ENCODE data around the gene DSCAM. TPM values are rescaled to one million over a fixed set of nuclear protein-coding genes. Genes with fewer than 3 reads are reported as not detected.

The DSCAM gene
- total and polyA plus RNA-seq, 2 experiments from 2014 or later: not detected

DNA sequence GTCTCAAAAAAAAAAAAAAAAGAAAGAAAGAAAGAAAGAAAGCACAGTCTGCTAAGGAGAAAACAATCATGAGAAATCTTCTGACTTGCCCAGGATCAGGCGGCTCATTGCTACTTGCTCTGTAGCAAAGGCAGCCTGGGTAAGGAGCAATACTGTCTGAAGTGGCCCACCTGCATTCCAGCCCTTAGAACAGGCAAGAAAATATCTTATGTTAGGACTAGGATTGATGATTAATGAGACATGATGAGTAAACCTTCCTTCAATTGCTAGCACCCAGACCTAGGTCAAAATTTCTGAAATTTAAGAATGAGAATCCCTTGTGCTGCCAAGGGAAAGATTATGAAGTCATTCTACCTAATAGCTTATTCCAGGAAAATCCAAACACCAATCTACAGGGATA lies 140.8 kb downstream of the DSCAM start:
- no peak for DNase-seq
- no peak overlapping the region for H3K9ac ChIP-seq
- no peak overlapping the region for H3K4me2 ChIP-seq (ENCODE audit: unreplicated experiment)
- TF ChIP-seq EZH2phosphoT487 (IDR thresholded peaks at IDR 0.05; ENCODE audit: insufficient read depth, low read depth): no peak
- in situ Hi-C loops (cut with MboI): no loop called here
- H3F3A ChIP-seq (ENCODE audit: insufficient read depth): no peaks in the 10 kb centered on the region
- no peaks in the 10 kb centered on the region for H4K20me1 ChIP-seq (ENCODE audit: insufficient read depth)
- H3K9me2 ChIP-seq (ENCODE audit: insufficient read depth): no peaks in the 10 kb centered on the region
- no peak overlapping the region for H3K27ac ChIP-seq
- H3K79me2 ChIP-seq (ENCODE audit: insufficient read depth): no peaks in the 10 kb centered on the region
- H3K9me3 ChIP-seq (ENCODE audit: low read depth): peaks cover 5% of the 10 kb centered on the region
- H2AFZ ChIP-seq: no peak overlapping the region
- no peak overlapping the region for H3K4me3 ChIP-seq
- WGBS, 2 experiments (ENCODE audit: low coverage in 1 of 2, low lambda C conversion rate in 2 of 2, missing lambda C conversion rate in 2 of 2): 41 to 45% methylated on average over 1 of the region's 1 CpG
- no peaks in the 10 kb centered on the region for H3K4me1 ChIP-seq (ENCODE audit: insufficient read depth)
- H3K36me3 ChIP-seq (ENCODE audit: low read depth): no peaks in the 10 kb centered on the region
- no peaks in the 10 kb centered on the region for H3K27me3 ChIP-seq (replicated peaks; ENCODE audit: insufficient read depth)

DNA sequence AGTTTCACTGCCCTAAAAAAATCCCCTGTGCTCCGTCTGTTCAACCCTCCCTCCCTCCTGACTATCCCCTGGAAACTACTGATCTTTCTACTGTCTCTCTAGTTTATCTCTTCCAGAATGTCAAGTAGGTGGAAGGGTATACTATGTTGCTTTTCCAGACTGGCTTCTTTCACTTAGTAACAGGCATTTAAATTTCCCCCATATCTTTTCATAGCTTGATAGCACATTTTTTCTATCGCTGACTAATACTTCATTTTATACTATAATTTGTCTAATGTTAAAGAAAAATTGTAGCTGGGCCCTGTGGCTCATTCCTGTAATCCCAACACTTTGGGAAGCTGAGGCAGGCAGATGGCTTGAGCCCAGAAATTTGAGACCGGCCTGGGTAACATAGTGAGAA lies 142.8 kb downstream of the DSCAM start:
- TF ChIP-seq EZH2phosphoT487 (IDR thresholded peaks at IDR 0.05; ENCODE audit: insufficient read depth, low read depth): no peak
- no peak for TF ChIP-seq EZH2 (IDR thresholded peaks at IDR 0.05; ENCODE audit: insufficient read depth, poor library complexity, severe bottlenecking)
- no peak overlapping the region for H3K27ac ChIP-seq
- H2AFZ ChIP-seq: no peak overlapping the region
- no peaks in the 10 kb centered on the region for H4K20me1 ChIP-seq (ENCODE audit: insufficient read depth)
- H3K79me2 ChIP-seq (ENCODE audit: insufficient read depth): no peaks in the 10 kb centered on the region
- 42 to 44% methylated on average over 3 of the region's 3 CpGs for WGBS, 2 experiments (ENCODE audit: low coverage in 1 of 2, low lambda C conversion rate in 2 of 2, missing lambda C conversion rate in 2 of 2)
- no peaks in the 10 kb centered on the region for H3K27me3 ChIP-seq (replicated peaks; ENCODE audit: insufficient read depth)
- no peaks in the 10 kb centered on the region for H3K36me3 ChIP-seq (ENCODE audit: low read depth)
- H3K9me2 ChIP-seq (ENCODE audit: insufficient read depth): no peaks in the 10 kb centered on the region
- H3K4me1 ChIP-seq (ENCODE audit: insufficient read depth): no peaks in the 10 kb centered on the region
- peaks cover 5% of the 10 kb centered on the region for H3K9me3 ChIP-seq (ENCODE audit: low read depth)
- no peak overlapping the region for H3K4me3 ChIP-seq
- no peak overlapping the region for H3K4me2 ChIP-seq (ENCODE audit: unreplicated experiment)
- no peaks in the 10 kb centered on the region for H3F3A ChIP-seq (ENCODE audit: insufficient read depth)
- H3K9ac ChIP-seq: no peak overlapping the region
- in situ Hi-C loops (cut with MboI): no loop called here
- DNase-seq: no peak

GRCh38 chr21:40699366-40699765 lies 147.6 kb downstream of the DSCAM start:
- TF ChIP-seq EZH2 (IDR thresholded peaks at IDR 0.05; ENCODE audit: insufficient read depth, poor library complexity, severe bottlenecking) (no peak), EZH2phosphoT487 (IDR thresholded peaks at IDR 0.05; ENCODE audit: insufficient read depth, low read depth) (no peak)
- Histone ChIP-seq H3K79me2 (ENCODE audit: insufficient read depth) (no peaks in the 10 kb centered on the region), H3K4me2 (ENCODE audit: unreplicated experiment) (no peak overlapping the region), H4K20me1 (ENCODE audit: insufficient read depth) (no peaks in the 10 kb centered on the region), H3K36me3 (ENCODE audit: low read depth) (no peaks in the 10 kb centered on the region), H2AFZ (no peak overlapping the region), H3K27me3 (replicated peaks; ENCODE audit: insufficient read depth) (no peaks in the 10 kb centered on the region), H3K9me3 (ENCODE audit: low read depth) (peaks cover 5% of the 10 kb centered on the region), H3K9me2 (ENCODE audit: insufficient read depth) (no peaks in the 10 kb centered on the region), H3K9ac (no peak overlapping the region), H3F3A (ENCODE audit: insufficient read depth) (no peaks in the 10 kb centered on the region), H3K27ac (no peak overlapping the region), H3K4me3 (no peak overlapping the region), H3K4me1 (ENCODE audit: insufficient read depth) (no peaks in the 10 kb centered on the region)
- 23 to 34% methylated on average over 3 of the region's 3 CpGs for WGBS, 2 experiments (ENCODE audit: low coverage in 1 of 2, low lambda C conversion rate in 2 of 2, missing lambda C conversion rate in 2 of 2)
- DNase-seq: no peak
- in situ Hi-C loops (cut with MboI): no loop called here

DNA sequence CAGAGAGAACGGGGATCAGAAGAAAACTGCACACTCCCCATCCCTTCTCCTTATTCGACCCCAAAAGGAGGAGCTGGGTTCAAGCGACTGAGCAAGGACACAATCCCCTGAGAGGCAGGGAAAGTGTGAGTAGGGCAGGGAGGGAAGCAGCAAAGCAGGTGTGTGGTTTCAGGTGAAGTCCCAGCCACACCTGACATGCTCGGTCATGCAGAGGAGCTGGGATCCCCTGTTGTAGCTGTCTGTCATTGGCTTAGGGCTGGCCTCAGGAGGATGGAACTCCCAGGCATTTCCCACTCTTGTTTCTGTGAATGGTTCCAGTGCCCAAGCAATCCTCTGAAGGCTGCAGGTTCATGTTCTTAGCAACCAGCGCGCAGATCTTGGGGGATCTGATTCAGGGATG lies 150.7 kb downstream of the DSCAM start:
- Histone ChIP-seq H4K20me1 (ENCODE audit: insufficient read depth) (no peaks in the 10 kb centered on the region), H3F3A (ENCODE audit: insufficient read depth) (no peaks in the 10 kb centered on the region), H2AFZ (no peak overlapping the region), H3K36me3 (ENCODE audit: low read depth) (no peaks in the 10 kb centered on the region), H3K79me2 (ENCODE audit: insufficient read depth) (no peaks in the 10 kb centered on the region), H3K9me2 (ENCODE audit: insufficient read depth) (no peaks in the 10 kb centered on the region), H3K27me3 (replicated peaks; ENCODE audit: insufficient read depth) (no peaks in the 10 kb centered on the region), H3K9me3 (ENCODE audit: low read depth) (peaks cover under 1% of the 10 kb centered on the region), H3K4me3 (no peak overlapping the region), H3K4me2 (ENCODE audit: unreplicated experiment) (no peak overlapping the region), H3K9ac (no peak overlapping the region), H3K27ac (no peak overlapping the region), H3K4me1 (ENCODE audit: insufficient read depth) (no peaks in the 10 kb centered on the region)
- in situ Hi-C loops (cut with MboI): no loop called here
- TF ChIP-seq EZH2phosphoT487 (IDR thresholded peaks at IDR 0.05; ENCODE audit: insufficient read depth, low read depth) (no peak), EZH2 (IDR thresholded peaks at IDR 0.05; ENCODE audit: insufficient read depth, poor library complexity, severe bottlenecking) (no peak)
- 22 to 25% methylated on average over 6 of the region's 6 CpGs for WGBS, 2 experiments (ENCODE audit: low coverage in 1 of 2, low lambda C conversion rate in 2 of 2, missing lambda C conversion rate in 2 of 2)
- DNase-seq: no peak

DNA sequence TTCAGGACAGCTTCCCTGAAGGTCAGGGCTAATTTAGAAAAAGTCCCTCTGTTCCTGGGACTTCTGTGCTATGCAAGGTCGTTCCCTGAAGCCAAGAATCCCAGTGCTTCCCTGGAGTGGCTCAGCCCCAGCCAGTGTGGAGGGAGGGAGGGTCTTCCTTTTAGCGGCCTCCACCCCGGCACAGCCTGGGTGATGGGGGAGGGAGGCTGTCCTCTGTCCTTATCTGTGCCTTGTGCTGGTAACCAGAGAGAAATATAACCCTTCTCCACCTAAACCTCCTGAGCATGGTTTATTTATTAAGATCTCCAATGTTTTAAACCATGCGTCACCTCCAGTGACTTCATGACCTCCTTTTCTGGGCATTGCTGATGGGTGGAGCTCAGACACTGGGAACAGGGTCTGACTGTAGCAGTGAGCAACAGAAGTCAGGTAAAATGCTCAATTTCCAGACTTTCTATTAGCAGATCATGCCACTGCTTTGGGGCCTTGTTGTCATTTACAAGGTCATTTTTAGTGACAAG lies 157.1 kb downstream of the DSCAM start:
- Histone ChIP-seq H3K4me2 (ENCODE audit: unreplicated experiment) (no peak overlapping the region), H3K9ac (no peak overlapping the region), H3K4me1 (ENCODE audit: insufficient read depth) (no peaks in the 10 kb centered on the region), H3K79me2 (ENCODE audit: insufficient read depth) (no peaks in the 10 kb centered on the region), H3F3A (ENCODE audit: insufficient read depth) (no peaks in the 10 kb centered on the region), H3K4me3 (no peak overlapping the region), H4K20me1 (ENCODE audit: insufficient read depth) (no peaks in the 10 kb centered on the region), H3K36me3 (ENCODE audit: low read depth) (no peaks in the 10 kb centered on the region), H3K27ac (no peak overlapping the region), H3K27me3 (replicated peaks; ENCODE audit: insufficient read depth) (no peaks in the 10 kb centered on the region), H3K9me2 (ENCODE audit: insufficient read depth) (no peaks in the 10 kb centered on the region), H3K9me3 (ENCODE audit: low read depth) (peaks cover 4% of the 10 kb centered on the region), H2AFZ (no peak overlapping the region)
- WGBS, 2 experiments (ENCODE audit: low coverage in 1 of 2, low lambda C conversion rate in 2 of 2, missing lambda C conversion rate in 2 of 2): 47 to 58% methylated on average over 4 of the region's 4 CpGs
- no peak for TF ChIP-seq EZH2phosphoT487 (IDR thresholded peaks at IDR 0.05; ENCODE audit: insufficient read depth, low read depth)
- TF ChIP-seq EZH2 (IDR thresholded peaks at IDR 0.05; ENCODE audit: insufficient read depth, poor library complexity, severe bottlenecking): no peak
- DNase-seq: no peak
- in situ Hi-C loops (cut with MboI): no loop called here
